Superior temporal gyrus (tissue), 1 donor: ENCODE results near the gene GRK2.

Experiments
- DNase-seq: peaks from one replicate; pipeline ENCODE4 v3.0.0-alpha.2; 2016; ENCODE audit errors: extremely low spot score

The GRK2 gene

DNA sequence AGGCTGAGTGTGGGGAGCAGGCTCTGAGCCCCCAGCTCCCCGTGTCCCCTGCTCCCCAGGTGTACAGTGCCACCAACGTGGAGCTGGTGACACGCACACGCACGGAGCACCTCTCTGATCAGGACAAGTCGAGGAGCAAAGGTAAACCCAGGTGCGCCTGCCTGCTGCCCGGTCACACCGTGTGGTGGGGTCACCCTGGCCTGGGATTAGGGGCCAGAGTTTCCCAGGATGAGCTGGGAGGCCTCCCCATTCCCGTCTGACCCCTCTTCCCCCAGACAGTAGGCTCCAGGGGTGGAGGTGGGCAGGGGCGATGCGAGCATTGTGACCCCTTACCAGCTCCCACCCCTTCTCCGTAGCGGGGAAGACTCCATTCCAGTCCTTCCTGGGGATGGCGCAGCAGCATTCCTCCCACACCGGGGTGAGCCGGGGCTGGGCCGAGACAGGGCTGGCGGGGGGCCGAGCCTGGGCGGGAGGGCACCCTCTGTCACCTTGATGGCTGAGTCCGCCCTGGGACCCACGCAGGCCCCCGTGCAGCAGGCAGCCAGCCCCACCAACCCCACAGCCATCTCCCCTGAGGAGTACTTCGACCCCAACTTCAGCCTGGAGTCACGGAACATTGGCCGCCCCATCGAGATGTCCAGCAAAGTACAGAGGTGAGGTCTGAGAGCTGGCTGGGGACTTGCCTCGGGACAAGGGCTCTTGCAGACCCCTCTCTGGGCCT is 33.4 kb downstream of the GRK2 start:
- DNase-seq: no peak

DNA sequence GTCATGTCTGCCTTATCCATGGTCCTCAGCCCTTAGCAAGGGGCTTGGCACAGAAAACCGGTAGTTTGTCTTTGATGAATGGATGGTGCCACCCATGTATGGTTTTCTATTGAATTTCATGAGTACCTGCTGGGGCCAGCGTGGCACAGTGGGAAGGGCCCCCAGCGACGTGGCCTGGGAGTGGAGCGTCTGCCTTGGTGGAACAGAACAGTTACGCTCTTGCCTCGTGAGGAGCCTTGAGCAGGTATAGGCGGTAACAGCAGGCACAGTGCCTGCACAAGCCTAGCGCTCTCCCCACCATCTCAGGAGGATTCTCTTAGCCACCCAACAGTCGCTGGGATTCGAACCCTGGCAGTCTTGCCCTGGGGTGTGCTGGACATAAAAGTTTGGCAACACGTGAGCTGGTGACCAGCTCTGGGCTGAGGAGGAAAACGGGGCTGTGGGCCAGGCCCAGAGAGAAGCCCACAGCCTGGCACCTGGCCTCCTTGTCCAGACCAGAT is 34.0 kb downstream of the GRK2 start:
- no peak for DNase-seq

- DNase-seq: no peak
Observed at GRCh38 chr11:67300756-67301312, 34.6 kb downstream of the GRK2 start.

DNA sequence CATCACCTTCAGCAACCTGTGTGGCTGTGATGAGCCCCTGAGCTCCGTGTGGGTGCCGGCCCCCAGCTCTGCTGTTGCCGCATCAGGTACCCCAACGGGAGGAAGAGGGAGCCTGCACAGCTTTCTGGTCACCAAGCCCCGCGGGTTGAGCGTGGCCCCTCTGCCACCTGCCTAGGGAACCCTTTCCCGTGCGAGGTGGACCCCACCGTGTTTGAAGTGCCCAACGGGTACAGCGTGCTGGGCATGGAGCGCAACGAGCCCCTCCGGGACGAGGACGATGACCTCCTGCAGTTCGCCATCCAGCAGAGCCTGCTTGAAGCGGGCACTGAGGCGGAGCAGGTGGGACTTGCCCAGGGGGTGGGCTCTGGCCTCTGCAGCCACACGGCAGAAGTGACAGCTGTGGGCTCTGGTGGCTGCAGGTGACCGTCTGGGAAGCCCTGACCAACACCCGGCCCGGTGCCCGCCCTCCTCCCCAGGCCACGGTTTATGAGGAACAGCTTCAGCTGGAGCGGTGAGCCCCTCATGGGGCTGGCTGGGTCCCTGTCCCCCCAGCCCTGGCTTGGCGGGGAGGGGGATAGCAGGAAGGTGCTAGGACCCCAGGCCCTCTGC is 35.1 kb downstream of the GRK2 start:
- no peak for DNase-seq

GRCh38 chr11:67301951-67302516 is 35.8 kb downstream of the GRK2 start:
- DNase-seq: no peak

- DNase-seq: no peak
Observed at GRCh38 chr11:67302571-67303131, 36.4 kb downstream of the GRK2 start.

DNA sequence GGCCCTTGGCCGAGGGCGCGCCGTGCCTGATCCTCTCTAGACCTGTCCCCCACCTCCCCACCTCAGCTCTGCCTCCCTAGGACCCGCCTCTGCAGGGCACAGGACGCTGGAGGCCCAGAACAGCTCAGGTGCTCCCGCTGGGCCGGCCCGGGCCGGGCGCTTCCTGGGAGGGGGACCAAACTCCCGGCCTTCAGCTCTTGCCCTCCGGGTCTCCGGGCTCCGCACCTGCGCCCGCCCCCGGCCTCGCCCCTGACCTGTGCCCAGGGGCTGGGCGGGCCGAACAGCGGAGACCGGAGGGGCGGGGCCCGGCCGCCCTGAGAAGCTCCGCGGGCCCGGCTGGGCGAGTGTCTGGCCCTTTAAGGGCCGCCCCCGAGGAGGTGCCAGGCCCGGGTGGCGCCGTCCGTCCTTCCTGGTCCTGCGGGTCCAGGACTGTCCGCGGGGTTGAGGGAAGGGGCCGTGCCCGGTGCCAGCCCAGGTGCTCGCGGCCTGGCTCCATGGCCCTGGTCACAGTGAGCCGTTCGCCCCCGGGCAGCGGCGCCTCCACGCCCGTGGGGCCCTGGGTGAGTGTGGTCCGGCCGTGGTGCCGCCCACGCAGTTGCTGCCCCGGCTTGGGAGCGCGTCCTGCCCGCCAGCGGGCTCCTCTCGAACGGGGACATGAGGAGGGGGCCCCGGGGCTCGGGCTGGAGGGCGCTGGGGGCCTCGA is 37.0 kb downstream of the GRK2 start, which contains the start of gene SSH3:
TSS of gene SSH3 (plus strand) at position 399 of the 703 bp plus-strand sequence. CDS start at position 495, 96 bp downstream.
- DNase-seq: peak; percentile 59

GRCh38 chr11:67303835-67304411 is 37.6 kb downstream of the GRK2 start:
- DNase-seq: no peak

DNA sequence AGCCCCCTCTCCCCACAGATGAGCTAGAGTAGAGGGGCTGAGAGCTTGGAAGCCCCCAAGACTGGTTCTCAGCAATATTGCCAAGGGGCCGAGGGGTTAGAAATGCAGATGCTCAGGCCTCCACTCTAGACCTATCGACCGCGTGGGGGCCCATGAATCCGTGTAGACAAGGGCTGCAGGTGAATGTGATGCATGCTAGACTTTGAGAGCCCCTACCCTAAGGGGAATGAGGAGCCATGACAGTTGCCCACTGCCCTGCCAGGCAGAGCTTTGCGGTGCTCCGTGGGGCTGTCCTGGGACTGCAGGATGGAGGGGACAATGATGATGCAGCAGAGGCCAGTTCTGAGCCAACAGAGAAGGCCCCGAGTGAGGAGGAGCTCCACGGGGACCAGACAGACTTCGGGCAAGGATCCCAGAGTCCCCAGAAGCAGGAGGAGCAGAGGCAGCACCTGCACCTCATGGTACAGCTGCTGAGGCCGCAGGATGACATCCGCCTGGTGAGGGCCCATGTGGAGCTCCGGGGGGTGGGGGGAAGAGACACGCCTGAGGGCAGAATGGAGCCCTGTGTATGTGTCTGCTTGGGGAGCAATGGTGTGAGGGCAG is 38.3 kb downstream of the GRK2 start:
- no peak for DNase-seq

DNA sequence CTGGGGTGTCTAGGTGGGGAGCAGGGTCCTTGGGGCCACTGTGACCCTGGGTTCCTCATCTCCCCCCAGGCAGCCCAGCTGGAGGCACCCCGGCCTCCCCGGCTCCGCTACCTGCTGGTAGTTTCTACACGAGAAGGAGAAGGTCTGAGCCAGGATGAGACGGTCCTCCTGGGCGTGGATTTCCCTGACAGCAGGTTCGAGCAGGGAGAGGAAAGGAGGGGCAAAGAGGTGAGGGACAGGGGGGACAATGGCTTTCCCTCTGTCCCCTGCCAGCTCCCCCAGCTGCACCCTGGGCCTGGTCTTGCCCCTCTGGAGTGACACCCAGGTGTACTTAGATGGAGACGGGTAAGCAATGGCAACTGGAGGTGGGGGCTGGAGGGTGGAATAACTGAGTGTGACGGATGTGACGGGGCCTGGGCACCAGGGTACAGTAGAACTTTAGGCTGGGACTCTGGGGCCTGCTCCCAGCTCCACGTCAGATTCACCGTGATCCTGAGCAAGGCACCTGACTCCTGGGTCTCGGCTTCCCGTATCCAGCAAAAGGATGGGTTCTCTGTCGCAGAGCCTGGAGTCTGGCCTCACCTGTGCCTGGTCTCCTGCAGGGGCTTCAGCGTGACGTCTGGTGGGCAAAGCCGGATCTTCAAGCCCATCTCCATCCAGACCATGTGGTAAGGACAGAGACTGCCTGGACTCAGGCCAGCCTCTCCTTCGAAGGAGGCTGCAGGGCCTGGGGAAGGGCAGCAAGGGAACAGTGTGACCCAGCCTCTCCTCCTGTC is 40.7 kb downstream of the GRK2 start:
- no peak for DNase-seq

GRCh38 chr11:67307545-67308001 is 41.3 kb downstream of the GRK2 start:
- no peak for DNase-seq

- DNase-seq: no peak
Observed at GRCh38 chr11:67308031-67308866, 42.0 kb downstream of the GRK2 start.

- no peak for DNase-seq
Observed at GRCh38 chr11:67309166-67309565, 42.9 kb downstream of the GRK2 start.

DNA sequence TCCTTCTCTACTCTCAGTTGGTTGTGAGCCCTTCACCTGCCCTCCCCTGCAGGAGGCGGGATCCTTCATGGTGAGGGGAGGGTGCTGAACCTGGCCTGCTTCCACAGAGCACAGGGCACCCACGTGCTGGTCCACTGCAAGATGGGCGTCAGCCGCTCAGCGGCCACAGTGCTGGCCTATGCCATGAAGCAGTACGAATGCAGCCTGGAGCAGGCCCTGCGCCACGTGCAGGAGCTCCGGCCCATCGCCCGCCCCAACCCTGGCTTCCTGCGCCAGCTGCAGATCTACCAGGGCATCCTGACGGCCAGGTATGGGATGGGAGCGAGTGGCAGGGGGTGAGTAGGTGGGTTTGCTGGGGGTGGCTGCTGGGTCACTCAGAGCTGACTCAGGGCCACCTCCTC is 43.4 kb downstream of the GRK2 start:
- no peak for DNase-seq

GRCh38 chr11:67310246-67311050 is 44.2 kb downstream of the GRK2 start:
- no peak for DNase-seq

GRCh38 chr11:67311051-67311555 is 44.8 kb downstream of the GRK2 start:
- no peak for DNase-seq

DNA sequence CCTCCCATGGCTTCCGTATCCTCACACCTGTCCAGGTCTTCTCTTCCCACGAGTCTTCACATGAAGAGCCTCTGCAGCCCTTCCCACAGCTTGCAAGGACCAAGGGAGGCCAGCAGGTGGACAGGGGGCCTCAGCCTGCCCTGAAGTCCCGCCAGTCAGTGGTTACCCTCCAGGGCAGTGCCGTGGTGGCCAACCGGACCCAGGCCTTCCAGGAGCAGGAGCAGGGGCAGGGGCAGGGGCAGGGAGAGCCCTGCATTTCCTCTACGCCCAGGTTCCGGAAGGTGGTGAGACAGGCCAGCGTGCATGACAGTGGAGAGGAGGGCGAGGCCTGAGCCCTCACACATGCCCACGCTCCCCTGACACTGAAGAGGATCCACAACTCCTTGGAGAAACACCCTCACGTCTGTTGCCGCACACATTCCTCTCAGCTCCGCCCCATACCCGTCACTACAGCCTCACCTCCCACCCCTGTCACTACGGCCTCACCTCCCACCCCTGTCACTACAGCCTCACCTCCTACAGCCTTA is 45.3 kb downstream of the GRK2 start:
- no peak for DNase-seq
